WI38 (cell line): ENCODE data around the gene AMZ1.

Experiments
- H3K4me3 ChIP-seq: 2 replicates; pipeline ENCODE4 v1.5.1; 2011; ENCODE audit warnings: low read depth, mild to moderate bottlenecking, control low read depth, low read length
- CTCF ChIP-seq: IDR thresholded peaks from 2 replicates; pipeline ENCODE4 v1.5.1; 2012; ENCODE audit warnings: low read depth, mild to moderate bottlenecking, control low read depth, low read length

AMZ1 gene

GRCh38 chr7:2651847-2652735 is 35.9 kb upstream of the AMZ1 start:
- H3K4me3 ChIP-seq = no peak overlapping the region

GRCh38 chr7:2652736-2653060 is 35.3 kb upstream of the AMZ1 start:
- no peak for TF ChIP-seq CTCF
- H3K4me3 ChIP-seq = no peak overlapping the region

More at GRCh38 chr7:2651847-2652735, 35.9 kb upstream of the AMZ1 start:
- no peak for TF ChIP-seq CTCF

GRCh38 chr7:2654059-2654458 is 33.9 kb upstream of the AMZ1 start:
- H3K4me3 ChIP-seq = no peak overlapping the region
- no peak for TF ChIP-seq CTCF

- no peak for TF ChIP-seq CTCF
- H3K4me3 ChIP-seq = no peak overlapping the region
Measured at GRCh38 chr7:2655870-2656614, 32.0 kb upstream of the AMZ1 start.

- H3K4me3 ChIP-seq = no peak overlapping the region
- TF ChIP-seq CTCF = no peak
Measured at GRCh38 chr7:2657208-2657607, 30.8 kb upstream of the AMZ1 start.

GRCh38 chr7:2657920-2658671 is 29.9 kb upstream of the AMZ1 start:
- H3K4me3 ChIP-seq = no peak overlapping the region
- TF ChIP-seq CTCF = no peak

GRCh38 chr7:2658941-2659340 is 29.1 kb upstream of the AMZ1 start:
- H3K4me3 ChIP-seq = no peak overlapping the region
- no peak for TF ChIP-seq CTCF
